GM23338 (cell line): ENCODE data around the gene MAP4K1.

Experiments
- CREB1 ChIP-seq: fragments of 250-450 bp; sonication (Bioruptor Pico); IDR thresholded peaks from 2 replicates; pipeline ENCODE4 v1.5.0; 2020; ENCODE audit warnings: low read depth, mild to moderate bottlenecking, moderate library complexity
- EZH2 ChIP-seq: fragments of 200-600 bp; sonication (generic); IDR thresholded peaks from one replicate; pipeline ENCODE4 v1.8.0; 2017; ENCODE audit warnings: antibody characterized with exemption, mild to moderate bottlenecking, low read depth; ENCODE audit not compliant: unreplicated experiment
- EZH2phosphoT487 ChIP-seq: fragments of 200-600 bp; sonication (generic); IDR thresholded peaks from one replicate; pipeline ENCODE4 v1.8.1; 2018; ENCODE audit warnings: antibody characterized with exemption; ENCODE audit not compliant: unreplicated experiment
- JUNB ChIP-seq: IDR thresholded peaks from one replicate; pipeline ENCODE4 v1.6.1; 2016; ENCODE audit warnings: antibody characterized with exemption; ENCODE audit not compliant: unreplicated experiment
- POLR2AphosphoS5 ChIP-seq: IDR thresholded peaks from 2 replicates; pipeline ENCODE4 v1.6.1; 2016; ENCODE audit warnings: antibody characterized with exemption, low read depth
- STAT1 ChIP-seq: IDR thresholded peaks from one replicate; pipeline ENCODE4 v1.6.1; 2016; ENCODE audit warnings: antibody characterized with exemption; ENCODE audit not compliant: unreplicated experiment
- ZNF114 ChIP-seq: fragments of 250-450 bp; sonication (Bioruptor Pico); IDR thresholded peaks from 2 replicates; pipeline ENCODE4 v1.5.0; 2020; ENCODE audit warnings: mild to moderate bottlenecking, moderate library complexity
- ZNF331 ChIP-seq: fragments of 250-450 bp; sonication (Bioruptor Pico); IDR thresholded peaks from 2 replicates; pipeline ENCODE4 v1.5.0; 2020; ENCODE audit warnings: low read depth, mild to moderate bottlenecking, moderate library complexity
- TF ChIP-seq, protein P1 (sequence below), 2 experiments: fragments of 200-600 bp in 1 of 2; sonication (generic) in 1 of 2; conservative IDR thresholded peaks; 2 replicates each; pipeline versions ENCODE4 v1.5.1 to v1.6.1; 2016 to 2017; ENCODE audit warnings: antibody characterized with exemption in 2 of 2, low read depth in 2 of 2, mild to moderate bottlenecking in 2 of 2, moderate library complexity in 1 of 2
- TF ChIP-seq, protein P2 (sequence below): IDR thresholded peaks from one replicate; pipeline ENCODE4 v1.6.1; 2018; ENCODE audit warnings: antibody characterized with exemption; ENCODE audit not compliant: unreplicated experiment
- TF ChIP-seq, protein P3 (sequence below): IDR thresholded peaks from 2 replicates; pipeline ENCODE4 v1.6.1; 2016; ENCODE audit warnings: antibody characterized with exemption

DNA sequence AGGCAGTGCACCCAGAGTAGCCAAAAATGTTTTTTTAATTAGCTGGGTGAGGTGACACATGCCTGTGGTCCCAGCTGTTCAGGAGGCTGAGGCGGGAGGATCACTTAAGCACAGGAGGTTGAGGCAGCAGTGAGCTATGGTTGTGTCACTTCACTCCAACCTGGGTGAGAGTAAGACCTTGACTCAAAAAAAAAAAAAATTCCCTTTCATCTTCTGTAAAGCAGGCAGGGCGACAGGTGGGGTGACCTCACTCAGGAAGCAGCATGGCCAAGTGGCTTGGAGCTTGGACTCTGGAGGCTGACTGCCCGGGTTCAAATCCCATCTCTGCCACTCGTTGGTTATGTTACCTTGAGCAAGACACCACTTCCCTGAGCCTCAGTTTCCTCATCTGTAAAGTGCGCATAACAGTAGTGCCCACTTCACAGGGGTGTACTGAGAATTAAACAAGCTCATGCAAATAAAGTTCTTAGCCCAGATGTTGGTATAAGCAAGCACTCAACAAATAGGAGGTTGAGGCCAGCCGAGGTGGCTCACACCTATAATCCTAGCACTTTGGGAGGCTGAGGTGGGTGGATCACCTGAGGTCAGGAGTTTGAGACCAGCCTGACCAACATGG lies 48.3 kb downstream of the MAP4K1 start:
- TF ChIP-seq, protein P1, sequence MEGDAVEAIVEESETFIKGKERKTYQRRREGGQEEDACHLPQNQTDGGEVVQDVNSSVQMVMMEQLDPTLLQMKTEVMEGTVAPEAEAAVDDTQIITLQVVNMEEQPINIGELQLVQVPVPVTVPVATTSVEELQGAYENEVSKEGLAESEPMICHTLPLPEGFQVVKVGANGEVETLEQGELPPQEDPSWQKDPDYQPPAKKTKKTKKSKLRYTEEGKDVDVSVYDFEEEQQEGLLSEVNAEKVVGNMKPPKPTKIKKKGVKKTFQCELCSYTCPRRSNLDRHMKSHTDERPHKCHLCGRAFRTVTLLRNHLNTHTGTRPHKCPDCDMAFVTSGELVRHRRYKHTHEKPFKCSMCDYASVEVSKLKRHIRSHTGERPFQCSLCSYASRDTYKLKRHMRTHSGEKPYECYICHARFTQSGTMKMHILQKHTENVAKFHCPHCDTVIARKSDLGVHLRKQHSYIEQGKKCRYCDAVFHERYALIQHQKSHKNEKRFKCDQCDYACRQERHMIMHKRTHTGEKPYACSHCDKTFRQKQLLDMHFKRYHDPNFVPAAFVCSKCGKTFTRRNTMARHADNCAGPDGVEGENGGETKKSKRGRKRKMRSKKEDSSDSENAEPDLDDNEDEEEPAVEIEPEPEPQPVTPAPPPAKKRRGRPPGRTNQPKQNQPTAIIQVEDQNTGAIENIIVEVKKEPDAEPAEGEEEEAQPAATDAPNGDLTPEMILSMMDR (conservative IDR thresholded peaks at IDR 0.05; ENCODE audit: low read depth in 2 of 2), result no peak
- TF ChIP-seq POLR2AphosphoS5 (no peak), EZH2 (no peak), EZH2phosphoT487 (no peak), ZNF331 (CRISPR knock-in tag) (no peak), JUNB (no peak), STAT1 (no peak), ZNF114 (no peak), CREB1 (no peak)
- TF ChIP-seq, protein P2, sequence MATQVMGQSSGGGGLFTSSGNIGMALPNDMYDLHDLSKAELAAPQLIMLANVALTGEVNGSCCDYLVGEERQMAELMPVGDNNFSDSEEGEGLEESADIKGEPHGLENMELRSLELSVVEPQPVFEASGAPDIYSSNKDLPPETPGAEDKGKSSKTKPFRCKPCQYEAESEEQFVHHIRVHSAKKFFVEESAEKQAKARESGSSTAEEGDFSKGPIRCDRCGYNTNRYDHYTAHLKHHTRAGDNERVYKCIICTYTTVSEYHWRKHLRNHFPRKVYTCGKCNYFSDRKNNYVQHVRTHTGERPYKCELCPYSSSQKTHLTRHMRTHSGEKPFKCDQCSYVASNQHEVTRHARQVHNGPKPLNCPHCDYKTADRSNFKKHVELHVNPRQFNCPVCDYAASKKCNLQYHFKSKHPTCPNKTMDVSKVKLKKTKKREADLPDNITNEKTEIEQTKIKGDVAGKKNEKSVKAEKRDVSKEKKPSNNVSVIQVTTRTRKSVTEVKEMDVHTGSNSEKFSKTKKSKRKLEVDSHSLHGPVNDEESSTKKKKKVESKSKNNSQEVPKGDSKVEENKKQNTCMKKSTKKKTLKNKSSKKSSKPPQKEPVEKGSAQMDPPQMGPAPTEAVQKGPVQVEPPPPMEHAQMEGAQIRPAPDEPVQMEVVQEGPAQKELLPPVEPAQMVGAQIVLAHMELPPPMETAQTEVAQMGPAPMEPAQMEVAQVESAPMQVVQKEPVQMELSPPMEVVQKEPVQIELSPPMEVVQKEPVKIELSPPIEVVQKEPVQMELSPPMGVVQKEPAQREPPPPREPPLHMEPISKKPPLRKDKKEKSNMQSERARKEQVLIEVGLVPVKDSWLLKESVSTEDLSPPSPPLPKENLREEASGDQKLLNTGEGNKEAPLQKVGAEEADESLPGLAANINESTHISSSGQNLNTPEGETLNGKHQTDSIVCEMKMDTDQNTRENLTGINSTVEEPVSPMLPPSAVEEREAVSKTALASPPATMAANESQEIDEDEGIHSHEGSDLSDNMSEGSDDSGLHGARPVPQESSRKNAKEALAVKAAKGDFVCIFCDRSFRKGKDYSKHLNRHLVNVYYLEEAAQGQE, result no peak
- TF ChIP-seq, protein P3, sequence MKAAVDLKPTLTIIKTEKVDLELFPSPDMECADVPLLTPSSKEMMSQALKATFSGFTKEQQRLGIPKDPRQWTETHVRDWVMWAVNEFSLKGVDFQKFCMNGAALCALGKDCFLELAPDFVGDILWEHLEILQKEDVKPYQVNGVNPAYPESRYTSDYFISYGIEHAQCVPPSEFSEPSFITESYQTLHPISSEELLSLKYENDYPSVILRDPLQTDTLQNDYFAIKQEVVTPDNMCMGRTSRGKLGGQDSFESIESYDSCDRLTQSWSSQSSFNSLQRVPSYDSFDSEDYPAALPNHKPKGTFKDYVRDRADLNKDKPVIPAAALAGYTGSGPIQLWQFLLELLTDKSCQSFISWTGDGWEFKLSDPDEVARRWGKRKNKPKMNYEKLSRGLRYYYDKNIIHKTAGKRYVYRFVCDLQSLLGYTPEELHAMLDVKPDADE, result no peak
